Loucy (cell line): Measurements from ENCODE around the gene SP3.

Experiments
- H2AFZ ChIP-seq: fragments of 200-600 bp; sonication (generic); 2 replicates; pipeline ENCODE4 v1.6.0; 2016; ENCODE audit warnings: antibody characterized with exemption, mild to moderate bottlenecking, low read length, moderate library complexity
- H3F3A ChIP-seq: fragments of 200-600 bp; 2 replicates; pipeline ENCODE4 v1.6.0; 2016; ENCODE audit warnings: antibody characterized with exemption, low read depth, mild to moderate bottlenecking
- H3K27me3 ChIP-seq: fragments of 200-600 bp; sonication (generic); 2 replicates; pipeline ENCODE4 v1.6.1; 2014; ENCODE audit warnings: low read length, mild to moderate bottlenecking; ENCODE audit not compliant: insufficient read depth, poor library complexity, severe bottlenecking
- H3K36me3 ChIP-seq: fragments of 200-600 bp; sonication (generic); 2 replicates; pipeline ENCODE4 v1.6.1; 2016; ENCODE audit warnings: low read length; ENCODE audit not compliant: insufficient read depth
- H3K4me1 ChIP-seq: fragments of 200-600 bp; sonication (generic); 2 replicates; pipeline ENCODE4 v1.5.1; 2014; ENCODE audit warnings: low read length, mild to moderate bottlenecking; ENCODE audit not compliant: insufficient read depth, poor library complexity, severe bottlenecking
- H3K4me2 ChIP-seq: fragments of 200-600 bp; sonication (generic); 2 replicates; pipeline ENCODE4 v1.6.0; 2014; ENCODE audit warnings: antibody characterized with exemption, low read length, low read depth, mild to moderate bottlenecking; ENCODE audit not compliant: poor library complexity, severe bottlenecking
- H3K4me3 ChIP-seq: fragments of 200-600 bp; sonication (generic); 2 replicates; pipeline ENCODE4 v1.5.1; 2014; ENCODE audit warnings: low read length, mild to moderate bottlenecking, mixed read lengths; ENCODE audit not compliant: poor library complexity, severe bottlenecking
- H3K79me2 ChIP-seq: fragments of 200-600 bp; sonication (generic); 2 replicates; pipeline ENCODE4 v1.6.1; 2014; ENCODE audit warnings: low read length; ENCODE audit not compliant: insufficient read depth
- H3K9ac ChIP-seq: fragments of 200-600 bp; sonication (generic); 2 replicates; pipeline ENCODE4 v1.6.0; 2014; ENCODE audit warnings: mild to moderate bottlenecking, low read depth, low read length, moderate library complexity; ENCODE audit not compliant: poor library complexity, severe bottlenecking
- H3K9me2 ChIP-seq: fragments of 200-600 bp; sonication (generic); replicated peaks from 2 replicates; pipeline ENCODE4 v1.6.1; 2016; ENCODE audit warnings: low read depth, low read length, mixed read lengths
- H3K9me3 ChIP-seq: fragments of 200-600 bp; sonication (generic); 2 replicates; pipeline ENCODE4 v1.6.1; 2014; ENCODE audit warnings: mild to moderate bottlenecking, antibody characterized with exemption, low read length, low read depth; ENCODE audit not compliant: insufficient read depth
- H4K20me1 ChIP-seq: fragments of 200-600 bp; sonication (generic); 2 replicates; pipeline ENCODE4 v1.6.0; 2014; ENCODE audit warnings: antibody characterized with exemption, low read length, mild to moderate bottlenecking; ENCODE audit not compliant: insufficient read depth, poor library complexity, severe bottlenecking
- CTCF ChIP-seq: fragments of 200-600 bp; sonication (generic); conservative IDR thresholded peaks from 2 replicates; pipeline ENCODE4 v1.5.1; 2014; ENCODE audit warnings: mild to moderate bottlenecking, antibody characterized with exemption, low read length
- EZH2phosphoT487 ChIP-seq: fragments of 200-600 bp; IDR thresholded peaks from 2 replicates; pipeline ENCODE4 v1.6.1; 2018; ENCODE audit warnings: antibody characterized with exemption, mild to moderate bottlenecking, moderate library complexity, borderline replicate concordance

The SP3 gene

GRCh38 chr2:173914055-173914927, 50.9 kb downstream of the SP3 start:
- Histone ChIP-seq H3K4me3 (no peak overlapping the region), H3K27me3 (no peaks in the 10 kb centered on the region), H3F3A (no peaks in the 10 kb centered on the region), H4K20me1 (peaks cover 79% of the 10 kb centered on the region), H3K79me2 (peaks cover 61% of the 10 kb centered on the region), H3K9me3 (no peaks in the 10 kb centered on the region), H3K4me2 (no peak overlapping the region), H2AFZ (no peak overlapping the region), H3K36me3 (peaks cover 95% of the 10 kb centered on the region), H3K9ac (no peak overlapping the region), H3K4me1 (no peaks in the 10 kb centered on the region), H3K9me2 (no peaks in the 10 kb centered on the region)
- TF ChIP-seq CTCF (no peak), EZH2phosphoT487 (no peak)

GRCh38 chr2:173909846-173910245, 55.3 kb downstream of the SP3 start:
- H3K9me3 ChIP-seq: no peaks in the 10 kb centered on the region
- no peak overlapping the region for H3K4me2 ChIP-seq
- peaks cover 18% of the 10 kb centered on the region; the same call in 1 of the 2 replicates for H3K79me2 ChIP-seq
- H3K9me2 ChIP-seq: no peaks in the 10 kb centered on the region
- no peak overlapping the region for H2AFZ ChIP-seq
- H3K36me3 ChIP-seq: peaks cover 94% of the 10 kb centered on the region
- no peaks in the 10 kb centered on the region for H3K27me3 ChIP-seq
- no peak overlapping the region for H3K4me3 ChIP-seq
- no peaks in the 10 kb centered on the region for H3F3A ChIP-seq
- H4K20me1 ChIP-seq: peaks cover 36% of the 10 kb centered on the region
- no peaks in the 10 kb centered on the region for H3K4me1 ChIP-seq
- no peak overlapping the region for H3K9ac ChIP-seq
- TF ChIP-seq EZH2phosphoT487 (no peak), CTCF (no peak)

- Histone ChIP-seq H3K4me1 (no peaks in the 10 kb centered on the region), H3K27me3 (no peaks in the 10 kb centered on the region), H3K79me2 (no peaks in the 10 kb centered on the region), H3K36me3 (peaks cover 71% of the 10 kb centered on the region), H3K9ac (no peak overlapping the region), H3K9me3 (no peaks in the 10 kb centered on the region), H3K9me2 (no peaks in the 10 kb centered on the region), H3K4me2 (no peak overlapping the region), H3F3A (no peaks in the 10 kb centered on the region), H2AFZ (no peak overlapping the region), H4K20me1 (peaks cover 11% of the 10 kb centered on the region), H3K4me3 (no peak overlapping the region)
- TF ChIP-seq EZH2phosphoT487: no peak
- TF ChIP-seq CTCF: no peak
These were observed 58.5 kb downstream of the SP3 start for GRCh38 chr2:173906626-173907025.
